Measurements from ENCODE around the gene NBPF3. TPM values are rescaled to one million over a fixed set of nuclear protein-coding genes. Genes with fewer than 3 reads are reported as not detected.
"Not testable (repeated sequence)": the region's sequence is repeated elsewhere in the genome, so short reads cannot be mapped to it uniquely, and the experiment has no call there.

NBPF3 gene
- total RNA-seq, 1 donor from 2014 or later, result 6.7 TPM

GRCh38 chr1:21518774-21519455, 79.0 kb downstream of the NBPF3 start:
- no peaks in the 10 kb centered on the region for H3K9me3 ChIP-seq
- H3K27me3 ChIP-seq, result no peaks in the 10 kb centered on the region
- no peaks in the 10 kb centered on the region for H3K36me3 ChIP-seq
- no peak overlapping the region for H3K27ac ChIP-seq
- intact Hi-C loops (cut with DNase I), result loop anchor here (10.0 kb wide), 1 partner anchor 56 kb away; no protein-coding TSS in a partner anchor
- TF ChIP-seq, protein P1, sequence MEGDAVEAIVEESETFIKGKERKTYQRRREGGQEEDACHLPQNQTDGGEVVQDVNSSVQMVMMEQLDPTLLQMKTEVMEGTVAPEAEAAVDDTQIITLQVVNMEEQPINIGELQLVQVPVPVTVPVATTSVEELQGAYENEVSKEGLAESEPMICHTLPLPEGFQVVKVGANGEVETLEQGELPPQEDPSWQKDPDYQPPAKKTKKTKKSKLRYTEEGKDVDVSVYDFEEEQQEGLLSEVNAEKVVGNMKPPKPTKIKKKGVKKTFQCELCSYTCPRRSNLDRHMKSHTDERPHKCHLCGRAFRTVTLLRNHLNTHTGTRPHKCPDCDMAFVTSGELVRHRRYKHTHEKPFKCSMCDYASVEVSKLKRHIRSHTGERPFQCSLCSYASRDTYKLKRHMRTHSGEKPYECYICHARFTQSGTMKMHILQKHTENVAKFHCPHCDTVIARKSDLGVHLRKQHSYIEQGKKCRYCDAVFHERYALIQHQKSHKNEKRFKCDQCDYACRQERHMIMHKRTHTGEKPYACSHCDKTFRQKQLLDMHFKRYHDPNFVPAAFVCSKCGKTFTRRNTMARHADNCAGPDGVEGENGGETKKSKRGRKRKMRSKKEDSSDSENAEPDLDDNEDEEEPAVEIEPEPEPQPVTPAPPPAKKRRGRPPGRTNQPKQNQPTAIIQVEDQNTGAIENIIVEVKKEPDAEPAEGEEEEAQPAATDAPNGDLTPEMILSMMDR (IDR thresholded peaks at IDR 0.05), result no peak
- no peak overlapping the region for H3K4me3 ChIP-seq
- ATAC-seq (no peak), DNase-seq (no peak)
- peaks cover 6% of the 10 kb centered on the region for H3K4me1 ChIP-seq

GRCh38 chr1:21519486-21520070, 79.6 kb downstream of the NBPF3 start:
- not testable (repeated sequence) for H3K36me3 ChIP-seq, ATAC-seq, H3K4me1 ChIP-seq, DNase-seq, H3K27ac ChIP-seq, H3K4me3 ChIP-seq, H3K27me3 ChIP-seq, H3K9me3 ChIP-seq
- intact Hi-C loops (cut with DNase I), result loop anchor here (10.0 kb wide), 1 partner anchor 55 kb away; no protein-coding TSS in a partner anchor

DNA sequence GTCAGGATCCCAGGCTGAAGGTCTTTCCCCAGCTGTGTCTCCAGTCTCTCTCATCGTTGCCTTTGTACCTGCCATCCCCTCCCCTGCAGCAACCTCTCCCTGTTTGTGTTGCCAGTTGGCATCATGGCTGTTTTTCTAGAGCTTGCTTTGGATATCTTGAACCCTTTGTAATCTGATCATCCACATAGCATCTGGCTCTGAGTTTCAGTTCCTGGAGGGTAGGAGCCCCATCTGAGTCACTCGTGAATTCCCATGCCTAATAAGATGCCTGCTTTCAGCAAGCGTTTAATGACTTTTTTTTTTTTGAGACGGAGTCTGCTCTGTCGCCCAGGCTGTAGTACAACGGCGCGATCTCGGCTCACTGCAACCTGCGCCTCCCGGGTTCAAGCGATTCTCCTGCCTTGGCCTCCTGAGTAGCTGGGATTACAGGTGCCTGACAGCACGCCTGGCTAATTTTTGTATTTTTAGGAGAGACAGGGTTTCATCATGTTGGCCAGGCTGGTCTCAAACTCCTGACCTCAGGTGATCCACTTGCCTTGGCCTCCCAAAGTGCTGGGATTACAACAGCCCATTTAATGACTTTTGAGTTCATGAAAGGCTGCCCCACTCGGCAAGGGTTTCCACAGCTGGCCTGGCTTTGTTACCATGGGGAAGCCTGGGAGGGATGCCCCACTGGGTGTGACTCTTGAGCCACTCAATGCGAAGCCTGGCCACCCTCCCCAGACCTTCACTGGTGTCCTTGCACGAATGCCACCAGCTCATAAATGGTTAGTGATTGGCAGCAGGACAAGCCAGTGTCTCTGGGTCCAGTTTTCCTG, 81.2 kb downstream of the NBPF3 start:
- Histone ChIP-seq H3K27me3 (no peaks in the 10 kb centered on the region), H3K27ac (no peak overlapping the region), H3K9me3 (no peaks in the 10 kb centered on the region), H3K4me1 (peaks cover 16% of the 10 kb centered on the region), H3K4me3 (no peak overlapping the region), H3K36me3 (no peaks in the 10 kb centered on the region)
- intact Hi-C loops (cut with DNase I), result no loop called here
- DNase-seq (no peak), ATAC-seq (no peak)
- TF ChIP-seq, protein P1 (IDR thresholded peaks at IDR 0.05), result no peak

- no peak overlapping the region for H3K27ac ChIP-seq
- peaks cover 13% of the 10 kb centered on the region for H3K4me1 ChIP-seq
- no peaks in the 10 kb centered on the region for H3K36me3 ChIP-seq
- no peak for DNase-seq
- no peak overlapping the region for H3K4me3 ChIP-seq
- no peaks in the 10 kb centered on the region for H3K9me3 ChIP-seq
- no peak for ATAC-seq
- intact Hi-C loops (cut with DNase I), result no loop called here
- TF ChIP-seq, protein P1 (IDR thresholded peaks at IDR 0.05), result no peak
- H3K27me3 ChIP-seq, result no peaks in the 10 kb centered on the region
These were observed 81.8 kb downstream of the NBPF3 start for GRCh38 chr1:21521717-21522060.

- ATAC-seq (no peak), DNase-seq (no peak)
- peaks cover 11% of the 10 kb centered on the region for H3K4me1 ChIP-seq
- no peaks in the 10 kb centered on the region for H3K27me3 ChIP-seq
- no peaks in the 10 kb centered on the region for H3K36me3 ChIP-seq
- H3K9me3 ChIP-seq, result no peaks in the 10 kb centered on the region
- no peak overlapping the region for H3K27ac ChIP-seq
- no peak overlapping the region for H3K4me3 ChIP-seq
- intact Hi-C loops (cut with DNase I), result no loop called here
- TF ChIP-seq, protein P1 (IDR thresholded peaks at IDR 0.05), result no peak
These were observed 82.6 kb downstream of the NBPF3 start for GRCh38 chr1:21522525-21523038.

Data from upper lobe of right lung (tissue), 1 donor.